Measurements from ENCODE around the gene NDUFA12.

The NDUFA12 gene

GRCh38 chr12:95003213-95003920, at the start of gene NDUFA12:
Gene NDUFA12, minus strand, starts transcription at chr12:95003697. Its CDS starts 17 bp downstream, at chr12:95003680.
- no peak for TF ChIP-seq CTCF (IDR thresholded peaks at IDR 0.05; ENCODE audit: low read depth, low read length)
- DNase-seq (ENCODE audit: low read depth in 2 of 2), result peak; percentile 98
- peak within 1 kb of the TSS; percentile 60 to 85 for H3K4me3 ChIP-seq (replicated peaks in 1 of 2; ENCODE audit: low read depth in 2 of 2, low read length in 2 of 2)

- DNase-seq (ENCODE audit: low read depth in 2 of 2), result no peak
- no peak overlapping the region for H3K4me3 ChIP-seq (replicated peaks in 1 of 2; ENCODE audit: low read depth in 2 of 2, low read length in 2 of 2)
- TF ChIP-seq CTCF (IDR thresholded peaks at IDR 0.05; ENCODE audit: low read depth, low read length), result no peak
Measured at GRCh38 chr12:95051241-95051640, 47.7 kb upstream of the NDUFA12 start.

- H3K4me3 ChIP-seq (replicated peaks in 1 of 2; ENCODE audit: low read depth in 2 of 2, low read length in 2 of 2), result no peak overlapping the region
- no peak for TF ChIP-seq CTCF (IDR thresholded peaks at IDR 0.05; ENCODE audit: low read depth, low read length)
- DNase-seq (ENCODE audit: low read depth in 2 of 2), result no peak
Measured at GRCh38 chr12:95037906-95038305, 34.4 kb upstream of the NDUFA12 start.

DNA sequence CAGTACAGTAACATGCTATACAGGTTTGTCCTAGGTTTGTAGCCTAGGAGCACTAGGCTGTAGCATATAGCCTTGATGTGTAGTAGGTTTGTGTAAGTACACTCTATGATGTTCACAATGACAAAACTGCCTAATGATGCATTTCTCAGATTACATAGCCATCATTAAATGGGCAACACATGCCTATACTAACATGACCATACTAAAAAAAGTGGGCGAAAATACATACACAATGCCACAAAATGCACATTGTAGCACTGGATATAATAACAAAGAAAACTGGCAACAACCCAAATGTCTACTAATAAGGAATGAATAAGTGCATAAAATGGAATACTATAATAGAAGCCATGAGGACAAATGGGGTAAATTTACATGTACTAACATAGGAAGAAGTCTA, 31.3 kb upstream of the NDUFA12 start:
- DNase-seq (ENCODE audit: low read depth in 2 of 2), result no peak
- no peak overlapping the region for H3K4me3 ChIP-seq (replicated peaks in 1 of 2; ENCODE audit: low read depth in 2 of 2, low read length in 2 of 2)
- TF ChIP-seq CTCF (IDR thresholded peaks at IDR 0.05; ENCODE audit: low read depth, low read length), result no peak

DNA sequence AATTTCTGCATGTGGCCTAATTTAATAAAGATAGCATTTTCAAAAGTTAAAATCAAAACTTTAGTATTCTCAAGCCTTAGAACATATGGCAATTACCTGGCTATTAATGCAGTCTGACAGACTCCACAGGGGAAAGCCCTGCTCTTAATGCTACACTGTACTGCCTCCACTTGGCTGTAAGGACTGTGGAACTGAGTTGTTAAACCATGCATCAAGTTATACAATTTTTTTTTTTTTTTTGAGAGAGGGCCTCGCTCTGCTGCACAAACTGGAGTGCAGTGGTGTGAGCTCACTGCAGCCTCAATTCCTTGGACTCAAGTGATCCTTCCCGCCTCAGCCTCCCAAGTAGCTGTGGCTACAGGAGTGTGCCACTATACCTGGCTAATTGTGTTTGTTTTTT, 19.0 kb upstream of the NDUFA12 start:
- DNase-seq (ENCODE audit: low read depth in 2 of 2), result no peak
- TF ChIP-seq CTCF (IDR thresholded peaks at IDR 0.05; ENCODE audit: low read depth, low read length), result no peak
- no peak overlapping the region for H3K4me3 ChIP-seq (replicated peaks in 1 of 2; ENCODE audit: low read depth in 2 of 2, low read length in 2 of 2)

DNA sequence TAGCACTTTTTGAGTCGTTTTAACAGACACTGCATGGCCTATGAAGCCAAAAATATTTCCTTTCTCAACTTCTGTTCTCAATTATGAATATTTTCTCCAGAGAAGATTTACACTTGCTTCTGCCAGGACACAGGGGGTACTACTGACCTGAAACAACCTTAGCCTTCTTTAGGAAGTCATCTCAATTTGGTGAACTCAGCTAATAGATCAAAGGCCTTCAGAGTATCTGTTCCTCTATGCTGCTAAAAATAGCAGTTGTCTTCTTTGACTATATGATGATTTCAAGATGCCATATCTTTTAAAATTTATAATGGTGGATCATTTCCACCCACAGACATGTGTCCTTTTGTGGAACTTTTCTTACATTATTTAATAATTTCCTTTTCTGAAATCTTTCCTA, 14.0 kb upstream of the NDUFA12 start:
- no peak overlapping the region for H3K4me3 ChIP-seq (replicated peaks in 1 of 2; ENCODE audit: low read depth in 2 of 2, low read length in 2 of 2)
- no peak for DNase-seq (ENCODE audit: low read depth in 2 of 2)
- TF ChIP-seq CTCF (IDR thresholded peaks at IDR 0.05; ENCODE audit: low read depth, low read length), result no peak

GRCh38 chr12:95016120-95016519, 12.6 kb upstream of the NDUFA12 start:
- TF ChIP-seq CTCF (IDR thresholded peaks at IDR 0.05; ENCODE audit: low read depth, low read length), result no peak
- no peak overlapping the region for H3K4me3 ChIP-seq (replicated peaks in 1 of 2; ENCODE audit: low read depth in 2 of 2, low read length in 2 of 2)
- DNase-seq (ENCODE audit: low read depth in 2 of 2), result no peak
